ENCODE data around the gene CD47.

CD47 gene

DNA sequence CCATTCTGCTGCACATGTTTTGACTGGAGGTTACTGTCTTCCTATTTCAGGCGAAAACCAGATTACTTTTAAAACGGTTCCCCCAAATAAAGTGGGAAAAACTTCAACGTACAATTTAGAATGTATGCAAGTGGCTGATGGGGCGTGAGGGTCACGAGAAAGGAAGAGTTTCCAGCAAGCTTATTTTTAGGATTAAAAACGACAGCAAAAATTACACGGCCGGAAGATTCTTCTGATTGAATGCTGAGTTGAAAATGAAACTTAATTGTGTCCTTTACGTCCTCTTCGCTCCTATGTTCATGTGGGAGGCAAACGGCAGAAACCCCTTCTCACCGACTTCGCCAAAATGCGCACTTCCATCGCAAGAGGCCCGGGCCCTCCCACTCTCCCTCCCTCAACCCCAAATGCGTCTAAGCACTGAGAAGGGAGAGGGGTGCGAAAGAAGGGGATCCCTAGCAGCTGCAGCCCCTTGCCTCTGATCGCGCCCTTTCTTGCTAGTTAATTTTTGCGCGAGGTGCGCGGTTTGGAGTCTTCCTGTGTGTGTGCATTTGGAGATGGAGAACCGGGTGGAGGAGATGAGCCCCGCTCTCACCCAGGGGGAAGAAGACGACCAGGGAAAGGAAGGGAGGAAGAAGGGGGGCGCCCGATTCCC lies 656 bp downstream of the CD47 start:
- DNase-seq: no peak

- DNase-seq: no peak
Observed at GRCh38 chr3:108089579-108089978, 1.3 kb downstream of the CD47 start.

- no peak for DNase-seq
Observed at GRCh38 chr3:108088697-108089096, 2.1 kb downstream of the CD47 start.

DNA sequence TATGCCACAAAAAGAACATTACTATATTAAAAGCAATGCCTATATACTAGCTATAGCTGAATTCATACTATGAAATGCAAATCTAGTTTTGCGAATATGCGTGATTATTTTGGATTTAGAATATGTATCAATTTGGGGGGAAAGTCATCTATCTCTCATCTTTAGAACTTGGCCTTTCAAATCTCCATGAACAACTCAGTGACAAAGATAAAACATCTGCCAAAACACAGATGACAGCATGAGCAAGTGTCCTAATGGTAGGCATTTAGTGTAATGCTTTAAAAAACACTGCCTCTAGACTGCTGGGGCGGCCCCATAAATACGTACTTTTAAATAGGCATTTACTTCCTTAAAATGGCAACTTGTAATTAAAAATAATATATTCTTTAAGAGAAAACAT lies 2.7 kb downstream of the CD47 start:
- DNase-seq: no peak

GRCh38 chr3:108086653-108087052 lies 4.2 kb downstream of the CD47 start:
- DNase-seq: no peak

DNA sequence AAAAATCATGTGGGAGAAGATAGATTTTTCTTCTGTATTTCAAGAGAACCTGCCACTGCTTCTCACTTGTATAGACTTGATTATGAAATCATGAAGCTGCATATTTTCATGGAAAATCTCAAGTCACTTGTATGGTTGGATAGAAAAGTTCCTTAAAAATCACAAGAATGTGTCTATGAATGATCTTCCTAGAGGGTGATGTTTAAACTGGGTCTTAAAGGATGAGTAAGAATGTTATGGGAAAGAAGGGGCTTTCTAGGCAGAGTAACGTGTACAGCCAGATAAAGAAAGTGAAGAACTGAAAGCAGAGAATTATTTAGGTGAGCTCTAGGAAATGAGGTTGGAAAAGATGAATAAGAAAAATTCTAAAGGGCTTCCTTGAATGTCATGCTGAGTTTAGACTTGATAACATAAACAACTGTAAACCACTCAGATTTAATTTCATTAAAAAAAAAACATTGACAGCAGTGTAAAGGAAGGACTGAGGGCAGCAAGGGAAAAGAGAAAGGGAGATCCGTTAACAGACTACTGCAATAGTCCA lies 5.0 kb downstream of the CD47 start:
- DNase-seq: no peak

GRCh38 chr3:108085370-108085769 lies 5.5 kb downstream of the CD47 start:
- no peak for DNase-seq

DNA sequence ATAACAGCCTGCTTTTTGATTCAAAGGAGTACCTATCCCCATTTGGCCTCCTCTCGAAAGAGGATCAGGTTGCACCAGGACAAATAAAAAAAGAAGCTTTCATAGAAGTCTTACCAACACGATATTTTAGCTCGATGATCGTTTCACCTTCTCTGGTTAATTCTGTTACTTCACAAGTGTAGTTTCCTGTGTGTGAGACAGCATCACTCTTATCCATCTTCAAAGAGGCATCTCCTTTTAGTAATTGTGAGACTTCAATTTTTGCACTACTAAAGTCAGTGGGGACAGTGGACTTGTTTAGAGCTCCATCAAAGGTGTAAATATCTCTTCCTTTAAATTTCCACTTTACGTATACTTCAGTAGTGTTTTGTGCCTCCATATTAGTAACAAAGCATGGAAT lies 11.0 kb downstream of the CD47 start:
- no peak for DNase-seq

GRCh38 chr3:108079043-108079442 lies 11.8 kb downstream of the CD47 start:
- DNase-seq: no peak

DNA sequence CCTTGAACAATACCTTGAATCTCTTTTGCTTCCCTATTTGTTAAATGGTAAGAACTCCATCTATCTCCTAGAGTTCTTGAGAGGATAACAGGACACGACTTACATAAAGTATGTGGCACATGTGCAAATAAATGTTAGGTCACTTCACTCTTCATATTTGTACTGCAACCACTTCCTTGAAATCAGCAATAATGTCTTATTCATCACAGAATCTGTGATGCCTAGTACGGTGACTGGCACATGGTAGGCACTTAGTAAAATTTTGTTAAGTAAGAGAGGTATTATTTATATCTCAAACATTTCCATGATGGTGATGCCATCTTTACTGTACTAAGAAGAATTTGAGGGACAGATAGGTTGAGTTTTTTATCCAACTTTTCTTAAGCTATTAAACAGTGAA lies 14.3 kb downstream of the CD47 start:
- no peak for DNase-seq

GRCh38 chr3:108073764-108074431 lies 16.9 kb downstream of the CD47 start:
- no peak for DNase-seq

GRCh38 chr3:108071368-108071767 lies 19.5 kb downstream of the CD47 start:
- DNase-seq: no peak

- DNase-seq: no peak
Observed at GRCh38 chr3:108070356-108070755, 20.5 kb downstream of the CD47 start.

- DNase-seq: no peak
Observed at GRCh38 chr3:108067768-108068167, 23.1 kb downstream of the CD47 start.

DNA sequence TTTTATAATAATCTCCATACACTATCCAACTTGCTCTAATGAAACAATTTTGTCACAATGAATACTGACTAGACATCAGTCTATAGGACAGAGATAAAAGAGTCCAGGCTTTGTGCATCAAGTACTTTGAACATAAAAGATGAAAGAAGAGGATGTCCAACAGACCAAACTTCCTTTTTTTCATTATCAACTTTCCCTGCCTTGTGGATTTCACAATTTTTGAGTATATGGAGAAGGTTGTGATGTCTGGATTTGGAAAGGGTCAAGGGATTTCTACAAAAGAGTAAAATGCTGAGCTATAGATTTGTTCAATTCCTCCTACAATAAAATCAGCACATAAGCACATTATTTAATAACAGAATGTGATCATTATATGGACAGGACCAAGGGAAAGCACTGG lies 25.7 kb downstream of the CD47 start:
- no peak for DNase-seq

DNA sequence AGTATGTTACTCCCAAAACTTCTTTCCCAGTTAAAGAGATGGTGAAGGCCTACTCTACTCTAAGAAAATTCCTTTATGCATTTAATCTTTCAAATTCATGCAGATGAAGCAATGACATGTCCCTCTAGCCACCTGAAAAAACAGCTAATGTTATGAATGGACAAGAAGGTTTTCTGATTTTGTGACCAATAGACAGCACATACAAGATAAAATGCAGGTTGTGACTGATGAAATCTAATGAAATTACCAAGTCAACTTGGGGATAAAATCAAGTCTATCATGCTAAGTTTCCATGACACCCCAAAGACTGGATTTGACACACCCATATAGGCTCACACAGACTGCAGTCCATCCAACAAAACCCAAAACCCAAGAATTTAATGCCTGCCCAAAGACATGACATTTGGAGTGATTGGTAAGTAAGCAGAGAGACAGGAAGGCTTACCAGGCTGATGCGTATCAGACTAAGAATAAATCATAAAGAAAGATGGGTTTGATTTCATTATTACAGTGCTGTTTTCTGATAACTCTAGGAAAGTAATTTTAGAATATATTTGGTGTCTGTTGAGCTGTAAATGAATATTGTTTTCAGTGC lies 26.4 kb downstream of the CD47 start:
- no peak for DNase-seq

GRCh38 chr3:108062051-108062450 lies 28.8 kb downstream of the CD47 start:
- DNase-seq: no peak

DNA sequence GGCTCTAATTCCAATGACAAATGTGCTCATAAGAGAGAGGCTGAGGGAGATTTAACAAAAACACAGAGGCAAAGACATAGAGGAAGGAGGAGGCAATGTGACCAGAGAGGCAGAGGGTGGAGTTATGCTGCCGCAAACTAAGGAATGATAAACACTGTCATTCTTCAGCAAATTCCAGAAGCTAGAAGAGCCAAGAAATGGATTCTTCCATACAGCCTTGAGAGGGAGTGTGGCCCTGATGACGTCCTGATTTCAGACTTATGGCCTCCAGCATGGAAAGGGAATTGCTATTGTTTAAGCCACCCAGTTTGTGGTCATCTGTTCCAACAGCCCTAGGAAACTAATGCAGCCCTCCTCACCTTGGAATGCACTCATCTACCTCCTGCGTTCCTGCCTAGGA lies 30.5 kb downstream of the CD47 start:
- DNase-seq: no peak

DNA sequence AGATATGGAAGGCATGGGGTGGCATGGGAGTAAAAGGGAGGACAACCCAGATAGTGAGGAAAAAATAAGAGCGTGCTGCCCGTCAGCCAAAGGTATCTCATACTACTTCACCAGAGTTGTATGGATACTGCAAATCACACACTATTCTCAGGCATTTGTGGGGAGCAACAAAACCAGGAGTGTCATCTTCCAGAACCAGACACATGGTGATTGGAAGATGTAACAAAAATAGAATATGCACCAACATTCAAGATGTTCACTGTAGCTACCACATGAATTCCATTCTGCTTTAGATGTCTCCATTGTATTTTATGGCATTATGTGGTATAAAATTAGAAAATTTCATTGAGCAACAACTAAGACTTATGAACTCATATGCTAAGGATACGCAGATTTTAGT lies 34.9 kb downstream of the CD47 start:
- DNase-seq: no peak

DNA sequence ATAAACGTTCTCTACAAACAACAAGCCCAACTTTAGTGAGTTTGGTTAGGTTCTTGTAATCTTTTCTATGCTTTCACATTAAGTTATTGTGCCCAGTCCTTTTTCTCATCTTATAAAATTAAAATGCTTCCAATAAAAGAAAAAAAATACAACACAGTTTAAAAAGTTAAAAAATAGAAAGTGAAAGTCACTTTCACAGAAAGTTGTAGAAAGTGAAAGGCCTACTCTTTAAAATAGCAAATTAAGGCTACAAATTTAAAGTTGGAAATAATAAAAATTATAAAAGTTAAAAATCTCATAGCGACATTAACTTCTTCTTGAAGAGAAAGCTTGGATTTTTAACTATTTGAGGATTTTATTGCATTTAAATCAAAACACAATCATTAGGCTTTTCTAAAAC lies 35.9 kb downstream of the CD47 start:
- DNase-seq: no peak

GRCh38 chr3:108053483-108053882 lies 37.3 kb downstream of the CD47 start:
- no peak for DNase-seq

- no peak for DNase-seq
Observed at GRCh38 chr3:108053067-108053466, 37.8 kb downstream of the CD47 start.

GRCh38 chr3:108051005-108051404 lies 39.8 kb downstream of the CD47 start:
- peak; percentile 9 for DNase-seq

DNA sequence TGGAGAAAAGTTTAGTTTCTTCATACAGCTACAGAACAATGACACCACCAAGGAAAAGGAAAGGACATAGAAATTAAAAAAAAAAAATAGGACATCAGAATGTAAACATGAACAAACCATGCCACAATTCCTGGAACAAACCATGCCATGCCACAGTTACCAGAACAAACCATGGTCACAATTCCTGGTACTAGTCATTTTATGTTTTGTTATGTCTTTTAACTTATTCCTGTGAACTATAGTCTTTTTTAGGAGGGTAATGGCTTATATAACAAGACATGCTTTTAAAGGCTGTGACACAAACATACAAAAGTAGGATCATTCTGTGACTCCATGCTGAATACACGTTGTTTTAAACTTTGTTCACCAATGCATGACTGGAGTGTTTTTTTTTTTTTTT lies 42.8 kb downstream of the CD47 start:
- no peak for DNase-seq

Measured in NCI-H226 (cell line).